K562 (cell line): ENCODE measurements around the gene LDLR. TPM values are rescaled to one million over a fixed set of nuclear protein-coding genes. Genes with fewer than 3 reads are reported as not detected.

Source experiments
- ATAC-seq: fragments of 200-7000 bp; cut with Tn5 transposase; 3 replicates; pipeline ENCODE4 v1.9.1; 2020; ENCODE audit warnings: moderate library complexity
- BruUV-seq: library from RNA; stranded (reverse); fragments of 400-500 nt; replicated peaks from 2 replicates; lab custom pipeline; 2021; lab: Mats Ljungman, UMichigan
- CTCF ChIA-PET: fragments of 300-600 bp; formaldehyde crosslinking; extraction: SDS; loops from one replicate; lab custom pipeline; 2021; ENCODE audit warnings: low intra/inter-chr PET ratio; lab: Yijun Ruan, JAX
- POLR2A ChIA-PET: fragments of 300-600, 350-650 bp; sonication (Branson Sonifier 250); formaldehyde crosslinking; extraction: SDS; loops from one replicate; lab custom pipeline; 2021; ENCODE audit warnings: antibody characterized with exemption, inconsistent platforms; lab: Yijun Ruan, JAX
- DNase-seq, 4 experiments: peaks; one replicate each; pipeline versions ENCODE4 v3.0.0 to v3.0.0-alpha.2; 2011 to 2018; ENCODE audit warnings: low spot score in 3 of 4, mixed read lengths in 3 of 4; ENCODE audit errors: extremely low read depth in 1 of 4
- FAIRE-seq: peaks from 2 replicates; lab custom pipeline; 2011; peaks lifted over from hg19 to GRCh38; lab: Jason Lieb, UNC
- H2AFZ ChIP-seq: 2 replicates; pipeline ENCODE4 v1.6.0; 2011; ENCODE audit warnings: low read depth, low read length, control low read depth, inconsistent platforms
- H3K27ac ChIP-seq: fragments of 200-600 bp; 3 replicates; pipeline ENCODE4 v1.8.0; 2011; ENCODE audit warnings: low read depth, mild to moderate bottlenecking, control low read depth, inconsistent platforms, low read length, moderate library complexity, mixed read lengths; ENCODE audit errors: extremely low read depth
- H3K27me3 ChIP-seq, 2 experiments: fragments of 300-600 bp in 1 of 2; 2 replicates in 1 of 2; 3 replicates in 1 of 2; pipeline versions ENCODE4 v1.6.0 to v1.8.0; 2011; ENCODE audit warnings: inconsistent platforms in 2 of 2, low read length in 2 of 2, mild to moderate bottlenecking in 1 of 2, mixed read lengths in 1 of 2, moderate library complexity in 1 of 2; ENCODE audit not compliant: control insufficient read depth in 2 of 2, insufficient read depth in 2 of 2
- H3K36me3 ChIP-seq: fragments of 300-600 bp; 3 replicates; pipeline ENCODE4 v1.8.0; 2011; ENCODE audit warnings: mild to moderate bottlenecking, low read length, inconsistent platforms; ENCODE audit not compliant: control insufficient read depth, insufficient read depth
- H3K4me1 ChIP-seq, 2 experiments: fragments of 200-600 bp in 1 of 2; replicated peaks in 1 of 2; 2 replicates in 1 of 2; 3 replicates in 1 of 2; pipeline versions ENCODE4 v1.5.1 to v1.8.0; 2011; ENCODE audit warnings: inconsistent platforms in 2 of 2, low read length in 2 of 2, mild to moderate bottlenecking in 1 of 2, mixed read lengths in 1 of 2, moderate library complexity in 1 of 2; ENCODE audit not compliant: control insufficient read depth in 2 of 2, insufficient read depth in 2 of 2
- H3K4me2 ChIP-seq: 2 replicates; pipeline ENCODE4 v1.6.1; 2011; ENCODE audit warnings: low read length, control low read depth, inconsistent platforms, mixed read lengths; ENCODE audit not compliant: insufficient read depth
- H3K4me3 ChIP-seq: fragments of 200-600 bp; sonication (generic), shearing (Covaris generic); 2 replicates; pipeline ENCODE4 v1.5.1; 2016; ENCODE audit warnings: control low read depth, inconsistent platforms
- H3K79me2 ChIP-seq: fragments of 200-600 bp; 3 replicates; pipeline ENCODE4 v1.8.0; 2011; ENCODE audit warnings: low read length, inconsistent platforms; ENCODE audit not compliant: control insufficient read depth, insufficient read depth
- H3K9ac ChIP-seq, 2 experiments: 2 replicates each; pipeline versions ENCODE4 v1.6.0 to v1.6.1; 2011; ENCODE audit warnings: low read depth in 2 of 2, low read length in 2 of 2, control low read depth in 1 of 2, inconsistent platforms in 1 of 2, mild to moderate bottlenecking in 1 of 2, mixed read lengths in 1 of 2; ENCODE audit not compliant: insufficient read depth in 1 of 2
- H3K9me1 ChIP-seq: one replicate; pipeline ENCODE4 v1.6.0; 2011; ENCODE audit warnings: inconsistent platforms, mild to moderate bottlenecking, low read length, moderate library complexity; ENCODE audit not compliant: control insufficient read depth, insufficient read depth
- H3K9me3 ChIP-seq: replicated peaks from 2 replicates; pipeline ENCODE4 v1.5.1; 2011; ENCODE audit warnings: low read depth, low read length, inconsistent platforms; ENCODE audit not compliant: control insufficient read depth, insufficient read depth
- H4K20me1 ChIP-seq: replicated peaks from 2 replicates; pipeline ENCODE4 v1.6.1; 2011; ENCODE audit warnings: low read length, inconsistent platforms, mixed read lengths; ENCODE audit not compliant: control insufficient read depth, insufficient read depth
- ARNT ChIP-seq, 2 experiments: fragments of 450-650 bp; IDR thresholded peaks; 2 replicates each; pipeline ENCODE4 v1.6.1; 2016; ENCODE audit warnings: mild to moderate bottlenecking in 1 of 2
- KDM5B ChIP-seq: fragments of 200-600 bp; sonication (generic); IDR thresholded peaks from 2 replicates; pipeline ENCODE4 v1.6.1; 2012; ENCODE audit warnings: low read depth, mild to moderate bottlenecking, moderate library complexity, low read length, control low read depth, inconsistent platforms; ENCODE audit not compliant: insufficient replicate concordance
- MEF2D ChIP-seq: conservative IDR thresholded peaks from 2 replicates; pipeline ENCODE4 v1.6.1; 2016; ENCODE audit warnings: low read depth, missing genetic modification characterization, missing compliant biosample characterization
- POLR2G ChIP-seq: fragments of 200-400 bp; formaldehyde crosslinking; IDR thresholded peaks from 2 replicates; pipeline ENCODE4 v1.6.1; 2017; ENCODE audit warnings: low read depth, mild to moderate bottlenecking, antibody characterized with exemption, low read length, moderate library complexity
- POU5F1 ChIP-seq: fragments of 150-350 bp; IDR thresholded peaks from 2 replicates; pipeline ENCODE4 v1.6.1; 2014; ENCODE audit warnings: borderline replicate concordance, low read length, low read depth, mild to moderate bottlenecking; ENCODE audit not compliant: partially characterized antibody
- WGBS: fragments of 100-300 bp; shearing (Covaris generic); methylation state at CpG from one replicate; pipeline ENCODE4 v1.1.6; 2016; ENCODE audit warnings: low coverage, mixed read lengths; ENCODE audit not compliant: insufficient coverage; ENCODE audit errors: missing lambda C conversion rate; 5-methylcytosine and 5-hydroxymethylcytosine counted together
- in situ Hi-C: fragments of 300-500 bp; cut with MboI; formaldehyde crosslinking; loops from 4 replicates; pipeline ENCODE4 v1.15.0; 2018; ENCODE audit warnings: inconsistent platforms, mixed read lengths
- intact Hi-C: fragments of 100-400 bp; cut with micrococcal nuclease; formaldehyde crosslinking; loops from 2 replicates; pipeline ENCODE4 v1.14.2; 2022
- polyA plus RNA-seq, 8 experiments: library from polyadenylated mRNA; depleted of rRNA in 4 of 8; stranded (reverse) in 5 of 8; unstranded in 3 of 8; fragments of >200 nt; fragmentation: Nextera tagmentation in 2 of 8; fragmentation: Illumina TruSeq in 1 of 8; extraction: Ambion mirVana in 2 of 8; extraction: Trizol in 1 of 8; gene quantifications; 2 replicates each; pipeline versions ENCODE4 v1.2.1 to v1.2.3, GENCODE V29; 2011 to 2014; ENCODE audit warnings: inconsistent platforms in 1 of 8, missing spikeins in 1 of 8
- total RNA-seq, 7 experiments: library from RNA; depleted of rRNA in 6 of 7; stranded (reverse); fragments of >200 nt in 6 of 7; fragmentation: Illumina TruSeq in 2 of 7; extraction: Trizol in 2 of 7; gene quantifications; 2 replicates each; pipeline versions ENCODE4 v1.2.1 to v1.2.3, GENCODE V29; 2011 to 2021; ENCODE audit warnings: low replicate concordance in 1 of 7

Gene LDLR
- total and polyA plus RNA-seq, 9 of the 15 experiments (the other 6 are each of a cell fraction or from before 2014, with no cell fraction given) = 19.9 to 114 (median 56.3) TPM

DNA sequence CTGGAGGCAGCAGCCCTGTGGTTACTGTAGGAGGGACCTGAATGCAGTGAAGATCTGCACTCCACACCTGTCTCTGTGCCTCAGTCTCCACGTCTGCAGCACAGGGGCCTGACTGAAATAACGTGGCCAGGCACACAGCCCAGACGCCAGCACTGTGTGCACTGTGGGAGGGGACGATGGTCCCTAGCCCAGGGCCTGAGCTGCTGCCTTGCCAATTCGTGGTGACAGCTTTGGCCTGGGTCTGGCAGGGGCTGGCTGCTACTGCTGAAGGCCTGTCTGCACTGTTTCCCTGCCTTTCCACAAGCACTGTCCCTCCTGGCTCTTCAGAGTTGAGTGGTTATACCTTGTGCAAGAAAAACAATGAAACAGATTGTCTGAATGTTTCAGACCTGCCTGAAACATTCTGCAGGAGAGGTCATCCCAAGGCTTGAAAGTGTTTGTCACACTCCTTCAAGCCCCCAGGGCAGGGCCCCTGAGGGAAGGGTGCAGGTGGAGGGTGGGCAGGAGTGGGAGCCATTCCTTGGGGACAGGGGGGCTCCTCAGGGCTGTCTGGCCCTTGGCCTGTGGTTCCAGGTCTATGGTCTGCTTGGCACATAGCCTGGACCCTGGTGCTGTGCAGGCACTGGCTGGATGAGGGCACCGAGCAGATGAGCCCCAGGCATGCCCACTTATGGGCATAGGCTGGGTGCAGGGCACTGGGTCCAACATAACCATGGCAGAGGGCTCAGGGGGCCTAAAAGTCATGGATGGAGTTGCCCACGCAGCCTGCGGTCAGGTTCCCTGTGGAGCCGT, 38.7 kb upstream of the LDLR start:
- no peak overlapping the region for H3K4me3 ChIP-seq
- no peaks in the 10 kb centered on the region for H3K79me2 ChIP-seq
- TF ChIP-seq POLR2G (peak; percentile 32; the same call in 1 of the 2 replicates), ARNT (IDR thresholded peaks at IDR 0.05) (no peak), MEF2D (tag) (no peak), KDM5B (no peak), POU5F1 (no peak)
- TF ChIP-seq, all 486 proteins: peak for 1
- DNase-seq = no peak
- Histone ChIP-seq H3K9me3 (no peaks in the 10 kb centered on the region), H3K9me1 (no peaks in the 10 kb centered on the region), H3K27ac (no peak overlapping the region; the same call in 2 of the 3 replicates), H3K9ac (peak overlapping the region in 1 of 2 experiments; percentile 52; a peak in 1 of 4 replicates), H3K36me3 (peaks cover 79% of the 10 kb centered on the region), H3K4me1 (peaks cover 0 to 6% of the 10 kb centered on the region in 2 experiments; a peak in 2 of 5 replicates), H3K27me3 (no peaks in the 10 kb centered on the region), H3K4me2 (no peak overlapping the region), H4K20me1 (no peaks in the 10 kb centered on the region), H2AFZ (no peak overlapping the region)
- POLR2A ChIA-PET = interaction anchor here (0.7 to 1.3 kb wide), 3 partner anchors 9 to 16 kb away, joined by 3 to 7 read pairs (median 4); no protein-coding TSS in a partner anchor
- WGBS = 89% methylated on average over 9 of the region's 9 CpGs
- intact Hi-C loops = no loop called here
- no TSS peak for BruUV-seq
- CTCF ChIA-PET = no interaction called here
- no peak for ATAC-seq
- no peak for FAIRE-seq
- in situ Hi-C loops = no loop called here
